K562 (cell line): Measurements from ENCODE around the gene SSU72. TPM values are rescaled to one million over a fixed set of nuclear protein-coding genes. Genes with fewer than 3 reads are reported as not detected.

ENCODE experiments used
- ATAC-seq: fragments of 200-7000 bp; cut with Tn5 transposase; 3 replicates; pipeline ENCODE4 v1.9.1; 2020; ENCODE audit warnings: moderate library complexity
- BruUV-seq: library from RNA; stranded (reverse); fragments of 400-500 nt; replicated peaks from 2 replicates; lab custom pipeline; 2021; lab: Mats Ljungman, UMichigan
- CTCF ChIA-PET: fragments of 300-600 bp; formaldehyde crosslinking; extraction: SDS; loops from one replicate; lab custom pipeline; 2021; ENCODE audit warnings: low intra/inter-chr PET ratio; lab: Yijun Ruan, JAX
- POLR2A ChIA-PET: fragments of 300-600, 350-650 bp; sonication (Branson Sonifier 250); formaldehyde crosslinking; extraction: SDS; loops from one replicate; lab custom pipeline; 2021; ENCODE audit warnings: antibody characterized with exemption, inconsistent platforms; lab: Yijun Ruan, JAX
- DNase-seq, 4 experiments: peaks; one replicate each; pipeline versions ENCODE4 v3.0.0 to v3.0.0-alpha.2; 2011 to 2018; ENCODE audit warnings: low spot score in 3 of 4, mixed read lengths in 3 of 4; ENCODE audit errors: extremely low read depth in 1 of 4
- FAIRE-seq: peaks from 2 replicates; lab custom pipeline; 2011; peaks lifted over from hg19 to GRCh38; lab: Jason Lieb, UNC
- H2AFZ ChIP-seq: 2 replicates; pipeline ENCODE4 v1.6.0; 2011; ENCODE audit warnings: low read depth, low read length, control low read depth, inconsistent platforms
- H3K27ac ChIP-seq: fragments of 200-600 bp; 3 replicates; pipeline ENCODE4 v1.8.0; 2011; ENCODE audit warnings: low read depth, mild to moderate bottlenecking, control low read depth, inconsistent platforms, low read length, moderate library complexity, mixed read lengths; ENCODE audit errors: extremely low read depth
- H3K27me3 ChIP-seq, 2 experiments: fragments of 300-600 bp in 1 of 2; 2 replicates in 1 of 2; 3 replicates in 1 of 2; pipeline versions ENCODE4 v1.6.0 to v1.8.0; 2011; ENCODE audit warnings: inconsistent platforms in 2 of 2, low read length in 2 of 2, mild to moderate bottlenecking in 1 of 2, mixed read lengths in 1 of 2, moderate library complexity in 1 of 2; ENCODE audit not compliant: control insufficient read depth in 2 of 2, insufficient read depth in 2 of 2
- H3K36me3 ChIP-seq: fragments of 300-600 bp; 3 replicates; pipeline ENCODE4 v1.8.0; 2011; ENCODE audit warnings: mild to moderate bottlenecking, low read length, inconsistent platforms; ENCODE audit not compliant: control insufficient read depth, insufficient read depth
- H3K4me1 ChIP-seq, 2 experiments: fragments of 200-600 bp in 1 of 2; replicated peaks in 1 of 2; 2 replicates in 1 of 2; 3 replicates in 1 of 2; pipeline versions ENCODE4 v1.5.1 to v1.8.0; 2011; ENCODE audit warnings: inconsistent platforms in 2 of 2, low read length in 2 of 2, mild to moderate bottlenecking in 1 of 2, mixed read lengths in 1 of 2, moderate library complexity in 1 of 2; ENCODE audit not compliant: control insufficient read depth in 2 of 2, insufficient read depth in 2 of 2
- H3K4me2 ChIP-seq: 2 replicates; pipeline ENCODE4 v1.6.1; 2011; ENCODE audit warnings: low read length, control low read depth, inconsistent platforms, mixed read lengths; ENCODE audit not compliant: insufficient read depth
- H3K4me3 ChIP-seq: fragments of 200-600 bp; sonication (generic), shearing (Covaris generic); 2 replicates; pipeline ENCODE4 v1.5.1; 2016; ENCODE audit warnings: control low read depth, inconsistent platforms
- H3K79me2 ChIP-seq: fragments of 200-600 bp; 3 replicates; pipeline ENCODE4 v1.8.0; 2011; ENCODE audit warnings: low read length, inconsistent platforms; ENCODE audit not compliant: control insufficient read depth, insufficient read depth
- H3K9ac ChIP-seq, 2 experiments: 2 replicates each; pipeline versions ENCODE4 v1.6.0 to v1.6.1; 2011; ENCODE audit warnings: low read depth in 2 of 2, low read length in 2 of 2, control low read depth in 1 of 2, inconsistent platforms in 1 of 2, mild to moderate bottlenecking in 1 of 2, mixed read lengths in 1 of 2; ENCODE audit not compliant: insufficient read depth in 1 of 2
- H3K9me1 ChIP-seq: one replicate; pipeline ENCODE4 v1.6.0; 2011; ENCODE audit warnings: inconsistent platforms, mild to moderate bottlenecking, low read length, moderate library complexity; ENCODE audit not compliant: control insufficient read depth, insufficient read depth
- H3K9me3 ChIP-seq: replicated peaks from 2 replicates; pipeline ENCODE4 v1.5.1; 2011; ENCODE audit warnings: low read depth, low read length, inconsistent platforms; ENCODE audit not compliant: control insufficient read depth, insufficient read depth
- H4K20me1 ChIP-seq: replicated peaks from 2 replicates; pipeline ENCODE4 v1.6.1; 2011; ENCODE audit warnings: low read length, inconsistent platforms, mixed read lengths; ENCODE audit not compliant: control insufficient read depth, insufficient read depth
- E2F3 ChIP-seq: fragments of 250-450 bp; sonication (Bioruptor Pico); IDR thresholded peaks from 2 replicates; pipeline ENCODE4 v1.4.0; 2020; ENCODE audit warnings: mild to moderate bottlenecking
- FOSL1 ChIP-seq: fragments of 200-800 bp; sonication (Bioruptor generic); conservative IDR thresholded peaks from 2 replicates; pipeline ENCODE4 v1.6.1; 2016; ENCODE audit warnings: missing genetic modification characterization, missing compliant biosample characterization
- JUND ChIP-seq, 2 experiments: IDR thresholded peaks; 2 replicates in 1 of 2; 3 replicates in 1 of 2; pipeline ENCODE4 v1.6.1; 2011; ENCODE audit warnings: borderline replicate concordance in 2 of 2, low read depth in 2 of 2, low read length in 2 of 2, improper control_type of control experiment in 1 of 2, missing biosample characterization in 1 of 2, missing genetic modification characterization in 1 of 2, missing genetic modification reagents in 1 of 2
- NRF1 ChIP-seq, 2 experiments: fragments of 450-650 bp; IDR thresholded peaks in 1 of 2; conservative IDR thresholded peaks in 1 of 2; 2 replicates each; pipeline ENCODE4 v1.6.1; 2014; ENCODE audit warnings: mild to moderate bottlenecking in 2 of 2
- PKNOX1 ChIP-seq: fragments of 450-650 bp; IDR thresholded peaks from 2 replicates; pipeline ENCODE4 v1.6.1; 2016
- POLR2B ChIP-seq: fragments of 450-650 bp; IDR thresholded peaks from 2 replicates; pipeline ENCODE4 v1.6.1; 2018; ENCODE audit warnings: low read depth; ENCODE audit not compliant: partially characterized antibody
- POLR2G ChIP-seq: fragments of 200-400 bp; formaldehyde crosslinking; IDR thresholded peaks from 2 replicates; pipeline ENCODE4 v1.6.1; 2017; ENCODE audit warnings: low read depth, mild to moderate bottlenecking, antibody characterized with exemption, low read length, moderate library complexity
- SMAD1 ChIP-seq: fragments of 150-350 bp; IDR thresholded peaks from 2 replicates; pipeline ENCODE4 v1.6.1; 2014; ENCODE audit warnings: low read length, low read depth; ENCODE audit not compliant: partially characterized antibody
- SMARCE1 ChIP-seq: fragments of 450-650 bp; IDR thresholded peaks from 2 replicates; pipeline ENCODE4 v1.7.1; 2016; ENCODE audit warnings: mild to moderate bottlenecking
- ZBTB33 ChIP-seq: sonication (generic); formaldehyde crosslinking; IDR thresholded peaks from 2 replicates; pipeline ENCODE4 v1.8.1; 2023; ENCODE audit warnings: mild to moderate bottlenecking, missing genetic modification reagents
- ZNF212 ChIP-seq: fragments of 450-650 bp; formaldehyde crosslinking; IDR thresholded peaks from 2 replicates; pipeline ENCODE4 v1.4.0; 2020; ENCODE audit warnings: mild to moderate bottlenecking
- WGBS: fragments of 100-300 bp; shearing (Covaris generic); methylation state at CpG from one replicate; pipeline ENCODE4 v1.1.6; 2016; ENCODE audit warnings: low coverage, mixed read lengths; ENCODE audit not compliant: insufficient coverage; ENCODE audit errors: missing lambda C conversion rate; 5-methylcytosine and 5-hydroxymethylcytosine counted together
- in situ Hi-C: fragments of 300-500 bp; cut with MboI; formaldehyde crosslinking; loops from 4 replicates; pipeline ENCODE4 v1.15.0; 2018; ENCODE audit warnings: inconsistent platforms, mixed read lengths
- intact Hi-C: fragments of 100-400 bp; cut with micrococcal nuclease; formaldehyde crosslinking; loops from 2 replicates; pipeline ENCODE4 v1.14.2; 2022
- polyA plus RNA-seq, 8 experiments: library from polyadenylated mRNA; depleted of rRNA in 4 of 8; stranded (reverse) in 5 of 8; unstranded in 3 of 8; fragments of >200 nt; fragmentation: Nextera tagmentation in 2 of 8; fragmentation: Illumina TruSeq in 1 of 8; extraction: Ambion mirVana in 2 of 8; extraction: Trizol in 1 of 8; gene quantifications; 2 replicates each; pipeline versions ENCODE4 v1.2.1 to v1.2.3, GENCODE V29; 2011 to 2014; ENCODE audit warnings: inconsistent platforms in 1 of 8, missing spikeins in 1 of 8
- total RNA-seq, 7 experiments: library from RNA; depleted of rRNA in 6 of 7; stranded (reverse); fragments of >200 nt in 6 of 7; fragmentation: Illumina TruSeq in 2 of 7; extraction: Trizol in 2 of 7; gene quantifications; 2 replicates each; pipeline versions ENCODE4 v1.2.1 to v1.2.3, GENCODE V29; 2011 to 2021; ENCODE audit warnings: low replicate concordance in 1 of 7
- TF ChIP-seq, protein P1 (sequence below): sonication (generic); formaldehyde crosslinking; IDR thresholded peaks from 2 replicates; pipeline ENCODE4 v1.9.0; 2022; ENCODE audit warnings: mild to moderate bottlenecking, missing genetic modification reagents
- TF ChIP-seq, protein P2 (sequence below): sonication (generic); formaldehyde crosslinking; IDR thresholded peaks from 2 replicates; pipeline ENCODE4 v1.5.0; 2020; ENCODE audit warnings: missing genetic modification reagents

The SSU72 gene
- total and polyA plus RNA-seq, 9 of the 15 experiments (the other 6 are each of a cell fraction or from before 2014, with no cell fraction given) = 70.8 to 201 (median 94.6) TPM

GRCh38 chr1:1554926-1555915, 19.4 kb downstream of the SSU72 start:
- WGBS = 71% methylated on average over 27 of the region's 31 CpGs
- intact Hi-C loops = no loop called here
- no peaks in the 10 kb centered on the region; the same call in 1 of the 2 replicates for H3K9me3 ChIP-seq
- peak overlapping the region in 1 of 2 experiments; percentile 46; a peak in 1 of 4 replicates for H3K9ac ChIP-seq
- DNase-seq (peak; percentile 48 to 78 (median 66)), ATAC-seq (peak; percentile 67), FAIRE-seq (peak; percentile 85)
- ChIA-PET CTCF (no interaction called here), POLR2A (interaction anchor here (0.5 to 5.0 kb wide), 7 partner anchors 10 to 21 kb away, joined by 3 to 36 read pairs (median 4); no protein-coding TSS in a partner anchor)
- BruUV-seq = no TSS peak
- no peak overlapping the region for H2AFZ ChIP-seq
- H4K20me1 ChIP-seq = peaks cover 30% of the 10 kb centered on the region; the same call in 1 of the 2 replicates
- H3K4me1 ChIP-seq = peaks cover 0 to 38% of the 10 kb centered on the region in 2 experiments; a peak in 3 of 5 replicates
- no peak overlapping the region for H3K4me3 ChIP-seq
- H3K79me2 ChIP-seq = peaks cover 53% of the 10 kb centered on the region
- peaks cover 10% of the 10 kb centered on the region for H3K9me1 ChIP-seq
- in situ Hi-C loops = no loop called here
- H3K27me3 ChIP-seq = no peaks in the 10 kb centered on the region
- H3K27ac ChIP-seq = no peak overlapping the region
- no peak overlapping the region for H3K4me2 ChIP-seq
- peaks cover 62% of the 10 kb centered on the region; the same call in 2 of the 3 replicates for H3K36me3 ChIP-seq
- TF ChIP-seq POLR2G (0 out of 2 replicates have a peak, but pooled peaks have one; percentile 54), JUND (IDR thresholded peaks at IDR 0.05; ENCODE audit: borderline replicate concordance, low read depth, low read length) (peak; percentile 92), JUND (tag; IDR thresholded peaks at IDR 0.05; ENCODE audit: borderline replicate concordance, low read depth, low read length) (peak; percentile 82; the same call in 2 of the 3 replicates), POLR2B (no peak), SMAD1 (no peak), FOSL1 (peak; percentile 82), ZBTB33 (CRISPR knock-in tag) (peak; percentile 78), ZNF212 (CRISPR knock-in tag) (no peak), PKNOX1 (peak; percentile 67), NRF1 (conservative IDR thresholded peaks at IDR 0.05 in 1 of 2, IDR thresholded peaks at IDR 0.05 in 1 of 2) (0 out of 4 replicates have a peak, but pooled peaks have one; percentile 14 to 25), SMARCE1 (no peak), E2F3 (no peak)
- TF ChIP-seq, protein P1, sequence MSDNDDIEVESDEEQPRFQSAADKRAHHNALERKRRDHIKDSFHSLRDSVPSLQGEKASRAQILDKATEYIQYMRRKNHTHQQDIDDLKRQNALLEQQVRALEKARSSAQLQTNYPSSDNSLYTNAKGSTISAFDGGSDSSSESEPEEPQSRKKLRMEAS = peak; percentile 55
- TF ChIP-seq, protein P2, sequence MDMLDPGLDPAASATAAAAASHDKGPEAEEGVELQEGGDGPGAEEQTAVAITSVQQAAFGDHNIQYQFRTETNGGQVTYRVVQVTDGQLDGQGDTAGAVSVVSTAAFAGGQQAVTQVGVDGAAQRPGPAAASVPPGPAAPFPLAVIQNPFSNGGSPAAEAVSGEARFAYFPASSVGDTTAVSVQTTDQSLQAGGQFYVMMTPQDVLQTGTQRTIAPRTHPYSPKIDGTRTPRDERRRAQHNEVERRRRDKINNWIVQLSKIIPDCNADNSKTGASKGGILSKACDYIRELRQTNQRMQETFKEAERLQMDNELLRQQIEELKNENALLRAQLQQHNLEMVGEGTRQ (CRISPR knock-in tag) = peak; percentile 1; the same call in 1 of the 2 replicates
